Dermis microvascular lymphatic vessel endothelial cell (primary cell): ENCODE results near the gene SCFD2. TPM values are rescaled to one million over a fixed set of nuclear protein-coding genes. Genes with fewer than 3 reads are reported as not detected.
"Not testable (repeated sequence)": the region's sequence is repeated elsewhere in the genome, so short reads cannot be mapped to it uniquely, and the experiment has no call there.

Source experiments
- DNase-seq, 2 donors: peaks; one replicate each; pipeline versions ENCODE4 v3.0.0 to v3.0.0-alpha.2; 2010; ENCODE audit warnings: low read depth in 2 of 2
- total RNA-seq: library from RNA; depleted of rRNA; stranded (reverse); fragments of >200 nt; gene quantifications from 2 replicates; pipeline ENCODE4 v1.2.1, GENCODE V29; 2014

Gene SCFD2
- total RNA-seq, 1 donor from 2014 or later: 11.3 TPM

- no peak for DNase-seq
These were observed 125.3 kb downstream of the SCFD2 start for GRCh38 chr4:53240573-53240972.

GRCh38 chr4:53238352-53238751 lies 127.5 kb downstream of the SCFD2 start:
- not testable (repeated sequence) for DNase-seq

- not testable (repeated sequence) for DNase-seq
These were observed 128.1 kb downstream of the SCFD2 start for GRCh38 chr4:53237811-53238210.

GRCh38 chr4:53236624-53237023 lies 129.2 kb downstream of the SCFD2 start:
- DNase-seq: not testable (repeated sequence)

- DNase-seq: no peak
These were observed 130.3 kb downstream of the SCFD2 start for GRCh38 chr4:53235547-53235946.

- DNase-seq: no peak
These were observed 131.2 kb downstream of the SCFD2 start for GRCh38 chr4:53234669-53235068.

GRCh38 chr4:53234111-53234510 lies 131.8 kb downstream of the SCFD2 start:
- DNase-seq: no peak

- peak; percentile 5 to 12 for DNase-seq
These were observed 132.6 kb downstream of the SCFD2 start for GRCh38 chr4:53233114-53233795.

GRCh38 chr4:53232371-53232770 lies 133.5 kb downstream of the SCFD2 start:
- DNase-seq: no peak

GRCh38 chr4:53228036-53228435 lies 137.8 kb downstream of the SCFD2 start:
- no peak for DNase-seq

- DNase-seq: no peak
These were observed 138.4 kb downstream of the SCFD2 start for GRCh38 chr4:53227451-53227850.

GRCh38 chr4:53221832-53222480 lies 143.9 kb downstream of the SCFD2 start:
- no peak for DNase-seq

GRCh38 chr4:53219148-53219547 lies 146.7 kb downstream of the SCFD2 start:
- not testable (repeated sequence) for DNase-seq

GRCh38 chr4:53208753-53209152 lies 157.1 kb downstream of the SCFD2 start:
- DNase-seq: no peak

- DNase-seq: no peak
These were observed 159.9 kb downstream of the SCFD2 start for GRCh38 chr4:53205970-53206369.

- no peak for DNase-seq
These were observed 166.5 kb downstream of the SCFD2 start for GRCh38 chr4:53199356-53199755.

- no peak for DNase-seq
These were observed 168.1 kb downstream of the SCFD2 start for GRCh38 chr4:53197772-53198142.

- peak; percentile 65 to 78 for DNase-seq
These were observed 168.7 kb downstream of the SCFD2 start for GRCh38 chr4:53196882-53197771.

GRCh38 chr4:53195815-53196661 lies 169.8 kb downstream of the SCFD2 start:
- peak in 1 of 2 donors; percentile 19 for DNase-seq

- DNase-seq: no peak
These were observed 171.1 kb downstream of the SCFD2 start for GRCh38 chr4:53194727-53195126.

- DNase-seq: no peak
These were observed 172.8 kb downstream of the SCFD2 start for GRCh38 chr4:53193111-53193510.
